AML-193 (cell line): ENCODE data around the gene AANAT.

Experiments
- DNase-seq, 2 experiments: peaks; one replicate each; lab custom pipeline; 2025; lab: John Stamatoyannopoulos, UW

The AANAT gene

DNA sequence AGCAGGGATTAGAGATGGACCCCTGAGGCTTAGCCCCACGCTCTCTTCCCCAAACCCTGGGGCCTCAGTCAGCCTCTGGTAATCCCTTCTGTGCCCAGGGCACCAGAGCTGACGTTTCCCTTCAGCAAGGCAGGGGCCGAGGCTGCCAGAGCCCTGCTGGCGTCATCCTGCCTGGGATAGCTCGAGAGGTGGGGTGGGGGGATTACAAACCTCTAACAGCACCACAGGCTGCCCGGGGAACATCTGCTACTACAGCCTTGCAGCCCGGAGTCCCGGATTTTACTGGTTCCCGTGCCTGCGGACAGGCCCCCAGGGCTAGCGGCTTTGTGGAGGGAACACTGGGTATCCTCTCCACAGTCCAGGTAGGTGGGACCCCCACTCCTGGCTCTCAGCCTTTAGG lies at the start of gene AANAT:
TSS of gene AANAT (plus strand) at position 238 of the 400 bp plus-strand sequence. CDS start 1,144 bp downstream, outside the sequence.
- DNase-seq: no peak

DNA sequence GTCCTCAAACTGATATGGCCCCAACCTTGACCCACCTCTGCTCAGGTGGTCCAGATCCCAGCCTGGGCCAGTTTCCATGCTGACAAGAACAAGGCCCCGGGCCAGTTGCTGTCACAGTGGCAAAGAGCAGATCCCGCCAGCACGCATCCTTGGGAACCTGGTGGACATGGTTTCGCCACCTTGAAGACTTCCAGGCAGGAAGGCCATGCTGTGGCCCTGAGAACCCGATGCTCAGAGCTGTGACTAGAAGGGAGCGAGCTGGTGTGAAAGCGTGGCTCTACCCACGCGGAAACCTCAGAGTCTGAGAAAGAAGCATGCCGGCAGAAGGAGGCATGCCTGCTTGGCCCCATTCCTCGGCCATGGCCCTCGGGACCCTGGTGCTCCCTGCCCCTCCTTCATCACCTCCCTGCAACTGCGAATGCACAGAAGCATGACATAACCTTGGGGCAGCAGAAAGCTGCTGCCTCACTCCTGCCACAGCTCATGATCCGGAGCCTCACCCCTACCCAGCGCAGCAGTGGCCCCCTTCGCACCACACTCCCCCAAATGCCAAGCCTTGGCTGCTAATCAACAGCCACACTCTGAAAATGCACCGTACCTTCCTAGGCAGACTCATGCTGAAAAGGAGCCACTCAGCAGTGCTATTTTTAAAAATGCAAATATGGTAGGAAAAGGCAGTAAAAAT lies 47.7 kb upstream of the AANAT start:
- DNase-seq: peak in 1 of 2 experiments; percentile 28

DNA sequence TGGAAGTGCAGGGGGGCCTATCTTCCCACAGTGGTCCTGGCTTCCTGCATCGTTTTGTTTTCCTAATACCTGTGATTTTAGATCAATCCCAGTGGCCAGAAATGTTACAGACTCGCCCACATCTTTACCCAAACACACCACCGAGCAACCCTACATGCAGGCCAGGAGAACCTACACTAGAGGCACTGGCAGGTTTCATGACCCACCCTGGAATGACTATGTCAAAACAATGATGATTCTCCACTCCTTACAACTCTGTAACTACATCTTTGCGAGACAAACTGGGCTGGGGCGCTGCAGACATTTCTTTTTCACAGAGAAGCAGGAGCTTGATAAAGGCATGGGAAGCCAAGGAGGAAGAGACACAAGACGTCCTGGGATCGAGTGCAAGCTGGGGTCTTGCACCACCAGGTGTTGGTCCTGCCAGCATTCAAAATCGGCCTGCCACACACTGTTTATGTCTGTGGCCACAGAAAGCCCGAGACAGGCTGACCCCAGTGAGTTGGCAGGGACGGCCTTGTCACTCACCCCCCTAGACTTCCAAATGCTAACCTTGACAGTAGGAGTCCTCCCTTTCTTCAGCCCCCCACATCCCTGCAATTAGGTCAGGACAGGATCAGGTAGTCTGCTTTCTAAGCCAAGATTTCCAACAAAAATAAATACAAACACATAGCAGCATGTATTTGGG lies 46.9 kb upstream of the AANAT start:
- no peak for DNase-seq

DNA sequence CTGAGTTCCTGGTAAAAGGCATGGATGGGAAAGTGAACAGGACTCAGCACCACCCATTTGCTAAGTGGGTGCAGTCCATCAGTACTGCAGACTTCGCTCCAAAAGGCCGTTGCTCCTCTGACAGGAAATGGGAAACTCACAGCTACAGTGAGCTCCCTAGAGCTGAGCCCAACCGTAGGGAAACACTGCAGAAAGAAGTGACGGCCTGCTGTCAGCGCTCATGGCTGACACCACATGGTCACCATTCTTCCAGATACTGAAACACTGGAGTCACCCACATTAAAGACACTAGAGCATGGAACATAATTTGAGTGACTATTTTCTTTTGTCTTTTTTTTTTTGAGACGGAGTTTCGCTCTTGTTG lies 46.4 kb upstream of the AANAT start:
- no peak for DNase-seq

DNA sequence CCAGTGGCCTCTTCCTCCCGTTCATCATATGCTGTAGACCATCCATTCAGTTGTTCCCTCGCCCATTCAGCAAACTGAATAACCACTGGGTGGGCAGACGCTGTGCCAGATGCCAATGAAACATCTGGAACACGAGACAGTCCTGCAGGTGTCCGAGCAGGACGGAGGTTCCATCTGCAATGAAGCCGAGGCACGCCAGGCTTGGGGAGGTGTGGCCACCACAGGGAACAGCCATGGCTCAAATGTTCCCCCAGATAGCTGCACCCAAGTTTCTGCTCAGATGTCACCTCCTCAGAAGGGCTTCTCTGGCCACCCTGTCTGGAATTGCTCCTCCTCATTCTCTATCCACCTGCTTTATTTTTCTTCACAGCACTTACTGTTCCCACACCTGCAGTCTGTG lies 45.0 kb upstream of the AANAT start:
- no peak for DNase-seq

DNA sequence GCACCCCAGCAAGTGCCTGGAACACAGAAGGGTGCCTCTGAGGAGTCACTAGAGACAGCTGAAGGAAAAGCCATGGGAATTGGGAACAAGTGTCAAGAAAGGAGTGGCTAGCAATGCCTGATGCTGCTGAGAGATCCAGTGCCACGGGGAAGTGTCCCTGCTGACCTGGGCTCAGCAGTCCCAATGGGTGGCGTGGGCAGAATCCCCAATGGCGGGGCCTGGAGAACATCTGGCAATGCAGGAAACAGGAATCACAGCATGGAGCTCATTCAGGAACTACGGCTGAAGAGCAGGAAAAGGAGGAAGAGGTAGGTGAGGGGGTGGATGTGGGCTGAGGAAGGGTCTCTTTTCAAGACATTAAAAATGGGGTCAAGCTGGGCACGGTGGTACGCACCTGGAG lies 44.5 kb upstream of the AANAT start:
- no peak for DNase-seq

DNA sequence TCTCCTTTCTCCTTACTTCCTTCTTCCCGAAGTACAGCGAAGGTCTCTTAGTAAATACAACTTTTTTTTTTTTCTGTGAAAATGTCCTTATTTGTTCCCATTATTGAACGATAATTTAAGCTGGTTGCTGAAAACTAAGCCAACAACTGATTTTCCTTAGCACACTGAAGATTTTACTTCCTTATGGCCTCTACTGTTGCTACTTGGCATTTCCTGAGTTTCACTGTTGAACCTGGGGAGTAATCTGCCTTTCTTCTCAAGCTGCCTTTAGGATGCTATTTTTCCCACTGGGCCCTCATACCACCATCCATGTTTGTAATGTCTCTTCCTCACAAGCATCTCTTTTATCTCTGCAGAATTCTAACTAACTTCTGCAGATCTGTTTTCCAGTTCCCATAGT lies 40.5 kb upstream of the AANAT start:
- DNase-seq: no peak

DNA sequence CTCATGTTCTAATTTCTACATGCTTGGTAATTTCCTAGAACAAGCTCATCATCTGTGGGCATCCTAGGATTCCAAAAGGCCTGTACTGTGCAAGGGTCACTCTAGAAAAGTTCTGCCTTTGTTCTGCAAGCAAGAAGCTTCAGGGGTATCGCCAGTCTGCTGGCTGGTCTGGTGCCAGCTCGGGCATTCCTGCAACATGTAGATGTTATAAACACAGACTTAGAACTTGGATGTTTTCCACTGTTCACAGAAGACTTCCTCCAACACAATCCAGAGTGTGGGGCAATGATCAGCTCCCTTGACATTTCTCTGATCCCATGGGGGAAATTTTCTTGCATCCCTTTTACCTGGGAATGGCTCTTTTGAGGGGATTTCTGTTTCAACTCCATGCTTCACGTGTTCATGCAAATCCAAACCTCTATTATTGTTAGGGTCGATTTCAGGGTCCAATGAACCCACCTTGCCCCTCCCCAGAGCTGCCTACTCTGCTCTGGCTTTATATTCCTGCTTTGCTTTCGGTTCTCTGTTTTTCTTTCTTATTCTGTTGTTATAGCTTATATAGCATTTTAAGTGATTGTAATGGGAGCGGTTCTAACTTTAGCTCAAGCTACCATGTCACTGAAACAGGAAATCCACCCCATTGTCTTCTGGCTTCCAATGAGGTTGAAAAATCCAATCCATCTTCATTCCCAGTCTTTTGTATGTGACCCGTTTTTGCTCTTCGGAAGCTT lies 39.7 kb upstream of the AANAT start:
- no peak for DNase-seq

DNA sequence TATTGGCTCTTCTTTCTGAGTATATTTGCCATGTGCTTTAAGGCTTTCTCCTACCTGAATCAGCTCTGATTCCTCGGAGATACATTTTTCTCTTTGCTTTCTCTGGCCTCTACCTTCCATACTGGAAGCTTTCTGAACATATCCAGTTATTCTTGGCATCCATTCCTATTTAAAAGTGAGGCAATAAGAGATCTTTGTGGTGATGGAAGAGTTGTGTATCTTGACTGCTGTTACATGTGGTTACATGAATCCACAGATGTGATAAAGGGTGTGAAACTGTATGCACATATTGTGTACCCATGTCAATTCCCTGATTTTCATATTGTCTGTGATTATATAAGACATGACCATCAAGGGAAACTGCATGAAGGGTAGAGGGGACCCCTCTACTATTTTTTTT lies 38.9 kb upstream of the AANAT start:
- no peak for DNase-seq

DNA sequence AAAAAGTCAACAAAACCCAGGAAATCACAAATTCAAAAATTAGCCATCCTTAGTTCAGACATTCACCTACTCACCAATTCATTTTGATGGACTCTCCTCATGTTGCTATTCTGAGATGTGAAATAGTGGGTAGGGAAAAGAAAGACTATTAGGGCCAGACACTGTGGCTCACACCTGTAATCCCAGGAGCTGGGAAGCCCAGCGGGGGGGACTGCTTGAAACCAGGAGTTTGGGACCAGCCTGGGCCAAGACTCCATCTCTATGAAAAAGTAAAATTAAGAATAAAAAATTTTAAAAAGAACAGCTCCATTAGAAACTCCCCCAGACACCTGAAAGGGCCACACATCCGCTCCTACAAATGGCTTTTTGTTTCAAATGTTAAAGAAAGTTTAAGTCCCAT lies 35.9 kb upstream of the AANAT start:
- no peak for DNase-seq

DNA sequence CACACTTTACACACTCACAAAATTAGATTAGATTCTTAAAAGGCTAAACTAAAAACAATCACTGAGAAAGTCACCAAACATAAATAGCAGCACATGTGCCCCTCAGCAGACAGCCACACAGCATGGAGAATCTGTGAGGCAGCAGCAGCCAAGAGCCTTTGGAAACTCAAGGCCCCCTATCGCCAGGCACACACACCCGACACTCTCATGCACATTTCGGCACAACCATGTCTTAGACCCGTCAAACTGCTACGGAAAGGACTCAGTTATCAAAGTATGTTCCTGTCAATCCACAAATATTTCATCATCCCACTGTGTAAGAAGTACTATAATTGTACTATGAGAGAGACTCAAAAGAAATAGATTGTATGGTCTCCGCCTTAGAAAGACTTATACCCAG lies 35.4 kb upstream of the AANAT start:
- no peak for DNase-seq

DNA sequence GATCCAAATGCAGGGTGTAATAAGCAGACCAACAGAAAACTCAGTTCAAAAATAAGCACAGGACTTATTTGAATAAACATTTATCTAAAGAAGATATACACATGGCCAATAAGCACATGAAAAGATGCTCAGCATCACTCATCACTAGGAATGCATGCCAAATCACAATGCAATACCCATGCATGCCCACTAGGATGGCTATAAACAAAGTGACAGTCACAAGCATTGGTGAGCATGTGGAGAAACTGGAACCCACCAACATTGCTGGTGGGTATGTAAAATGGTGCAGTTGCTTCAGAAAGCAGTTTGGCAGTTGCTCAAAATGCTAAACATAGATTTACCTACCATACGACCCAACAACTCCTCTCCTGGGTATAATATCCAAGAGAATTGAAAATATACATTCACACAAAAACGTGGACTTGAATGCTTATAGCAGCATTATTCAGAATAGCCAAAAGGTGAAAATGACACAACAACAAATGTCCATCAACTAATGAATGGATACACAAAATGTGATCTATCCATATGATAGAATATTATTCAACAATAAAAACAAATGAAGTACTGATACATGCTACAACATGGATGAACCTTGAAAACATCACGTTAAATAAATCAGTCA lies 34.6 kb upstream of the AANAT start:
- peak; percentile 28 to 43 for DNase-seq

DNA sequence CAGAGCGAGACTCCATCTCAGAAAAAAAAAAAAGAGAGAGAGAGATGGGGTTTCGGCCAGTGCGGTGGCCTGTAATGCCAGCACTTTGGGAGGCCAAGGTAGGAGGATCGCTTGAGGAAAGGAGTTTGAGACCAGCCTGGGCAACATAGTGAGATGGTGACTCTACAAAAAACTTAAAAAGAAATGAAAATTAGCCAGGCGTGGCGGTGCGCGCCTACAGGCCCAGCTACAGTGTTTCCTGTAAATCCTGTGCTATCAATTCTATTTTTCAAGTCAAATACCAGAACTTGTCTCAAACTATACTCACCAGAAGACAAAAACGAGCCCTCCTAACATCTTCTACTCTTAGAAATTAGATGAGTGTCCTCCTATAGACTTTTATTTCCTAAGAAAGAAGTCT lies 33.7 kb upstream of the AANAT start:
- DNase-seq: no peak

DNA sequence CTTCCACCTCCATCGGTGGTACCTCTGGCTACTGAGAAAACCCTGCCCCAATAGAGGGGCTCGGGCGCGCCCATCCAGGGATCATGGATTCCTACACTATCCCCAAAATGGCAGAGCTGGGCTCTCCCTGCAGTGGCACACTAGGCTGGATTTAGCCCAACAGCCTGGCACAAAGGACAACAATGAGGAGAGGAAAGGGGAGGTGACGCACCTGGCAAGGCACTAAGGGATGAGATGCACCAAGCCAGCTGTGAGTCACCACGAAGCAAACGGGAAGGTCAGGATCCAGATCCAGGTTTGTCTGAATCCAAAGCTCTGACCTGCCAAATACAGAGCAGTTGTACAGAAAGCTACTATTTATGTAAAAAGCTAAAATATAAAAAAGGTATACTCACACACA lies 32.5 kb upstream of the AANAT start:
- no peak for DNase-seq

DNA sequence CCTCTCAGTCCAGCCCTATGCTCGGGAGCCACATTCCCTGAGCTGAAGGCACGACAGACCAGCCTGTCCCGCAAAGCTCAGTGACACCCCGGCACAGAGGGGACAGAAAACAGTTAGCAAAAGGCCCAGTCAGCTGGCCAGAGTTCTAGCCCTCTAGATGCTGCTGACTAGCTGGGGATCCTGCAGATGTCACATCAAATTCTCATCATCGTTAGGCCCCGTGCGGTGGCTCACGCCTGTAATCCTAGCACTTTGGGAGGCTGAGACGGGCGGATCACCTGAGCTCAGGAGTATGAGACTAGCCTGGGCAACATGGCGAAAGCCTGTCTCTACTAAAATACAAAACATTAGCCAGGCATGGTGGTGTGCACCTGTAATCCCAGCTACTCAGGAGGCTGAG lies 31.7 kb upstream of the AANAT start:
- DNase-seq: no peak

DNA sequence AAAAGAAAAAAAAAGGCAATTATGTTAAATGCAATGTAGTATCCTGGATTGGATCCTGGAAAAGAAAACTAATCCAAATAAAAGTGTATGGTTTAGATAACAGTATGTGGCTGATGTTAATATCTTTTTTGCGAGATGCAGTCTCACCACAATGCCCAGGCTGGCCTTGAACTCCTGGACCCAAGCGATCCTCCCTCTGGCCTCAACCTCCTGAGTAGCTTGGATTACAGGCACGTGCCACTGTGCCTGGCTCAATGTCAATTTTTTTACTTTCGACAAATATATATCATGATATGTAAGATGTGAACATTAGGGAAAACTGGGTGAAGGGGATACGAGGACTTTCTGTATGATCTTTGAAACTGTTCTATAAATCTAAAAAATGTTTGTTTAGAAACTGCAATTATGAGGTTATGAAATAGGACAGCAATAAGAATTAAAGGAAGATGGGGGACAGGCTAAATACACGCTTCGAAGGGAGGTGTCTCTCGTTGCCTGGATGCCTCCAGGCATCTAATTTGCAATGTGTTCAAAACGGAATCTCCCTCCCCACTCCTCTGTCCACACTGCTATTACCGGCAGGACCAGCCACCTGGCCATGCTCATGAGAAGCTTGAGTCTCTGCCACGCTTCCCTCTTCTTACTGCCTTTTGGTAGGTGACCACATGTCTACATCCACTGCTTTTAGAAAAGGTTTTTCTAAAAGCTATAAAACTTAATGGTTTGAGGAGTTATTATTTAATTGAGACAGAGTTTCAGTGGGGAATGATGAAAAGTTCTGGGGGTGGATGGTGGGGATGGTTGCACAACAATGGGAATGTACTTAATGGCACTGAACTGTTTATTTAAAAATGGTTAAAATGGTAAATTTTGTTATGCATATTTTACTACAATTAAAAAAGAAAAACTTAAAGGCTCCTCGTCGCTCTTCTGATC lies 29.7 kb upstream of the AANAT start:
- DNase-seq: no peak

DNA sequence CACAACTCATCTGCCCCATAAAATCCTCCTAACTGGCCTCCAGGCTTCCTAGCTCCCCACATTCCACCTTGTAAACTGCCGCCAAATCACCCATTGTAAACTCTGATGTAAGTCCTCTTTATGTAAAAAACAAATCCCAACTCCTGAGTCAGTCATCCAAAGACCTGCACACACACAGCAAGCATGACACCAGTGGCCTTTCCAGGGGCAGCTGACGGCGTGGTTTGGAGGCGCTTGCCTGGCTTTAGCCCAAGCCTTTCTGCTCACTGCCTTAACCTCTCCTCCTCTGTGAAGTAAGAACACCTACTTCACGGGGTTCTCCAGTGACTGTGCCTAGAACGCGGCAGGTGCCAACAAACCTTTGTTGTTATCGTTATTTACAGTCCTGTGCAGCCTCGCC lies 28.5 kb upstream of the AANAT start:
- DNase-seq: no peak

DNA sequence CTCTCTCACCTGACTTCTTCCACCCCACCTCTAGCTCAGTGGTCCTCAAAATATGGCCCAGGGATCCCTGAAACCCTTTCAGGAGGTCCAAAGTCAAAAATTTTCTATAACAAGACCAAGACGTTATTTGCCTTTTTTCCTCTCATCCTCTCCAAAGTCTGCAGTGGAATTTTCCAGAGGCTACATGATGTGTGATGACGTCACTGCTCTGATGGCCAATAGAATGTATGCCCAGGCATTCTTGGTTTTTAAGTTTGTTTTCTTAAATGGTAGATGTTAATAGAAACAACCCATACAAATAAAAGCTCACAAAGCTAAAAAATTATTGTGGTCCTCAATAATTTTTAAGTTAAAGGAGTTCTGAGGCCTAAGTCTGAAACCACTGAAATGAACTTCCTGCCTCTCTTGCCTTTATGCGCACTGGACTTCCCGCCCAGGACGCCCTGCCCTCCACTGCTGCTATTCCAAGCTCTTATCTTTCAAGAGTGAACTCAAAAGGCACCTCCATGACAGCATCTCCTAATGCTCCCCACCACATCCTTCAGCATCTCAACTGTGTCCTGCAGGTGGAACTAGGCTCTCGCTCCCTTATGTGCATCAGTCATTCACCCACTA lies 28.0 kb upstream of the AANAT start:
- DNase-seq: no peak

DNA sequence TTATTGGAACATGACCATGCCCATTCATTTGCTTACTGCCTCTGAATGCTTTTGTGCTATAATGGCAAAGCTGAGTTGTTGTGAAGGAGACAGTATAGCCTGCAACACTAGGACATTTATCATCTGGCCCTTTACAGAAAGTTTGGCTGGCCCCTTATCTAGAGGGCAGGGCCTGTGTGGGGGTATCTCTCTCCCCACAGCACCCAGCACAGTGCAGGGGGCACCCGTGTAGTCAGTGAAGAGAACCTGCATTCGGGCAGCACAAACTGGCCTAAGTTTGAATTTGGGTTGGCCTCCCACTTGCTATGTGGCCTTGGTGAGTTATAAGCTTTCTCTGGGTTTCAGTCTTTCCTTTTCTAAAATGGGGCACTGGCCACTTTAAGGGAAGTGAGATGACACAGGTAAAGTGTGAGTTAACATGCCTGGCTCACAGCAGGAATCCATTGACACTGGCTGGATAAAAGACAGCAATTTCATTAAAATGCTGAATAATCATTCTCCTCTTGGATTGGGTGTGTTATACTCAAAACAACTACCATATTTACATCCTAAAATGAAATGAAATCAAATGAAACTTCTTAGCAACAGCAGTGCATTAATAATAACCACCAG lies 26.5 kb upstream of the AANAT start:
- DNase-seq: no peak

DNA sequence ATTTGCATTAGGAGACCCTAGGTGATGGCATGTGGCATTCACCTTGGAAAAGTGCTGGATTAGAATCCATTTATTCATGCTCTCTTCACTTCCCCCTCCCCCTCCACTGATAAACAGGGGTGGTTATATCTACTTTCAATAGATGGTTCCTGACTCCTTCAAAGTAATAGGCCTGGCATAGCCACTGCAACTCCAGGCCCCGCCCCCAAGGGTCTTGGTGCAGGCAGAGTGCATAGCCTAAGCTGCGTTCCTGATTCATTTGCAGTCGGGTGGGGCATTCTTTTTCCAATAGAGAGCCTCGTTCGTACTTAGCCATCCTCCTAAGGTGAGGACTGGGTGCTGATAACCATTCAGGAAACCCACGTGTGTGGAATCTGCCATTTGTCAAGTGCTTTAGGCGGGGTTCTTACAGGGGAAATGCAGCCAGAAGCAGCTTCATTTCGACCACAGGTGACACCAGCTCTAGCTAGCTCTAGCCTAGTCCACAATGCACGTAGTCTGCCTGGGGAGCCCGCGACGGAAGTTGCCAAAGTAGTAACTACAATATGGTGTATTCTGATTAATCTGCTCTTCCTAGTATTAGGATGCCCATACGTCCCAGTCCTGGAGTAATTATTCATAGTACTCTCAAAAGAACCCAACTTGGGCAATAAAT lies 25.6 kb upstream of the AANAT start:
- no peak for DNase-seq
